RPMI7951 (cell line): ENCODE measurements around the gene TPBG. TPM values are rescaled to one million over a fixed set of nuclear protein-coding genes. Genes with fewer than 3 reads are reported as not detected.
A peak's percentile ranks its signal among the peaks of the same experiment; 100 is the strongest.

Experiments
- DNase-seq: peaks from one replicate; pipeline ENCODE4 v3.0.0-alpha.2; 2012; ENCODE audit warnings: low read depth
- total RNA-seq: library from RNA; depleted of rRNA; stranded (reverse); fragments of >200 nt; shearing (Covaris generic); gene quantifications from 2 replicates; pipeline ENCODE4 v1.2.3, GENCODE V29; 2014; rRNA removed

Gene TPBG, protein sequence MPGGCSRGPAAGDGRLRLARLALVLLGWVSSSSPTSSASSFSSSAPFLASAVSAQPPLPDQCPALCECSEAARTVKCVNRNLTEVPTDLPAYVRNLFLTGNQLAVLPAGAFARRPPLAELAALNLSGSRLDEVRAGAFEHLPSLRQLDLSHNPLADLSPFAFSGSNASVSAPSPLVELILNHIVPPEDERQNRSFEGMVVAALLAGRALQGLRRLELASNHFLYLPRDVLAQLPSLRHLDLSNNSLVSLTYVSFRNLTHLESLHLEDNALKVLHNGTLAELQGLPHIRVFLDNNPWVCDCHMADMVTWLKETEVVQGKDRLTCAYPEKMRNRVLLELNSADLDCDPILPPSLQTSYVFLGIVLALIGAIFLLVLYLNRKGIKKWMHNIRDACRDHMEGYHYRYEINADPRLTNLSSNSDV
- 65.2 and 68.2 TPM in 2 replicates for total RNA-seq

- peak; percentile 72 for DNase-seq
Observed at GRCh38 chr6:82363428-82364086, at the start of gene TPBG. Gene TPBG (plus strand): TSS chr6:82363817. CDS start chr6:82364962, 1,145 bp downstream.

- no peak for DNase-seq
Observed at GRCh38 chr6:82322386-82322785, 41.2 kb upstream of the TPBG start.

GRCh38 chr6:82329766-82330165 is 33.9 kb upstream of the TPBG start:
- DNase-seq, result no peak

DNA sequence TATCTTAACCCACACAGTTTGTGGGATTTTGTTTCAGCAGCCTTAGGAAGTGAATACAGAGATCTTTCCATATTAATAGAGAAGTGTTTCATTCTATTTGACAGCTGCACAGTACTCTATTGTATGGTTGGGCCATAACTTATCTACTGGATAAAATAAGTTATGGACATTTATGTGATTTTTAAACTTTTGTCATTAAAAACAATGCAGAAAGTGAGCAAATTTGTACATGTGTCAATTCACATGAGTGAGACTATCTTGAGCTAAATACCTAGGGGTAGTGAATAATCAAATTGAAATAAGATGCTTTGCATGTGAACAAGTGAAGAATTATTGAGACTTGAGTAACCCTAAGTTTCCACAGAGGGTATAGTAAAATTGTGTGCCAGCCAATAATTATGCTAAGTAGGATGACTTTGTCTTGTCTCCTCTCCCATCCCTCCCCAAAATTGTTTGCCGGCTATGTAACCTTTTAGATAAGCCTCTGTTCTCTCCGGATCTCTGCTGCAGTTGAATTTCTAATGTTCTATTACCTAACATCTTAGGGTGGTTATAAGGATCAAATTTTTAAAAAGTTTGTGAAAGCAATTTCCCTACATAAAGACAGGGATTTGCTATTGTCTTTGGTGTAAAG is 33.3 kb upstream of the TPBG start:
- DNase-seq, result no peak

DNA sequence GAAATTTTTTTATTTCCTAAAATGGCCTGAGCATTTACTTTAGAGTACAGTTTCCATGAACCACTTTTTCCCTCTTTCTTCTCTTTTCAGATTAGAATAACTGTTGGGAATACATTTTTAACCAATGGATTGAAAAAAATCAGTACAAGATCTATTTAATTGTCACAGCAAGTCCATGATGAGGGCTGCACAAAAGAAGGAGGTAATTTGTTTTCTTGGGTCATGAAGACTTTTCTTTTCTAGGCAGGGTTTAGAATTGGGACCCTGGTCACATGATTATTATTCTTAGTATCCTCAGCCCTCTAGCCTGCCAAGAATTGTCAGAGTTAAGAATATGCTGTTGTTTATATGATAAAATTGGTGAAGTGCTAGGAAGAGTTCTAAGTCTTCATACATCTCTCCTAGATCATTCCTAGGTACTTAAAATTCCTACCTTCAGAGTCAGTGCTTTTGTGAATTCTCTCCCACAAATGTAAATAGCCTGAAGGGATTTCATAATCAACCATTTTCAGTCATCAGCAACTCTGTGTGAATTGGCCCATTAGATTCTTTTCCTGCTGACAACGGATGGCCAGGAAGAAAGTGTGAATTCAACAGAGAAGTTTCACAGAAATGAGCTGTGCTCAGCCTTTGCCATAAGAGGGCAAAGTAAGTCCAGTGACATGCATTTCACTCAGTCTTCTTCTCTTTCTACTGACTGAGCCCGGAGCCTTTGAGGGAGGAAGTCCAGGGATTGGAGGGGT is 32.4 kb upstream of the TPBG start:
- peak; percentile 67 for DNase-seq

- no peak for DNase-seq
Observed at GRCh38 chr6:82333781-82334180, 29.8 kb upstream of the TPBG start.

DNA sequence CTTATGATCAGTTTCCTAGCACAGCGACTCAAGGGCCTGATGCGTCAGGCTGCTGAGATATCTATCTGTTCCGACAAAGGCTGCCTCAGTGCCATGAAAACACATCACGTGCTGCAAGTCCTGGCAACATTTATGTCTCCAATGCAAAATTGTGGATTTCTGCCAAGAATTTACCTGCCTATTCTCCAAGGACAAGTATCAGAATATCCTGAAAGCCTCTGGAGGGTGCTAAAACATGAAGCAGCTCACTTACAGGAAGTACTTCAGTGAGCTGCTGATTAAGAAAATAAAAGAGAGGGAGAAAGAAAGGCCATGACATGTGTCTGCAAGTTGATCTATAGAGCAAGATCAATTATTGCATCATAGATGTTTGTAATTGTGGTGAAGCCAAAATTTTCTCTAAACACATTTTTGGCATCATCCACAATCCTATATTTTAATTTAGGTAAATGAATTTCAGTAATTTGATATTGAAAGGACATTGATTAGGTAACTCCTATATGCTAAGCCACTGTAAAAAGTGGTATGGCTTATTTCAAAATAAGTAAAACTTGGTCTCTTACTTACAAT is 25.8 kb upstream of the TPBG start:
- DNase-seq, result no peak

GRCh38 chr6:82348130-82348529 is 15.5 kb upstream of the TPBG start:
- DNase-seq, result peak; percentile 85

- no peak for DNase-seq
Observed at GRCh38 chr6:82353848-82354247, 9.8 kb upstream of the TPBG start.

- no peak for DNase-seq
Observed at GRCh38 chr6:82360552-82360951, 3.1 kb upstream of the TPBG start.

DNA sequence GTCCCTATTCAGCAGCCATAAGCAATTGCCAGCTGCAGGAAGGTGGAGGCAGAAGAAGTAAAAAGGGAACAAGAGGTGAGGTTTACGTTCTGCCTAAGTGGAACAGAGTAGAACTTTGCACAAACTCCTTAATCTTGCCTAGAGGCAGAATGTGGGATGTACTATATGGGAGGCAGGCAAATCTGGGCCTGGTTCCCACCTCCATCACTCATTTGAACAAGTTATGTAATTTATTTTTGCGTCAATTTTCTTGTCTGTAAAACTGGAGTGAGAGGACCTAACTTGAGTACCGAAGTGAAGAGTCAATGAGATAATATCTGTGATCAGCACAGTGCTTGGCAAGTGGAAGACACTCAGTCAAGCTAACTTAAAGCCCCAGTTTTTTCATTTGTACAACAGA is 2.0 kb upstream of the TPBG start:
- DNase-seq, result no peak

- DNase-seq, result no peak
Observed at GRCh38 chr6:82362144-82362543, 1.5 kb upstream of the TPBG start.

DNA sequence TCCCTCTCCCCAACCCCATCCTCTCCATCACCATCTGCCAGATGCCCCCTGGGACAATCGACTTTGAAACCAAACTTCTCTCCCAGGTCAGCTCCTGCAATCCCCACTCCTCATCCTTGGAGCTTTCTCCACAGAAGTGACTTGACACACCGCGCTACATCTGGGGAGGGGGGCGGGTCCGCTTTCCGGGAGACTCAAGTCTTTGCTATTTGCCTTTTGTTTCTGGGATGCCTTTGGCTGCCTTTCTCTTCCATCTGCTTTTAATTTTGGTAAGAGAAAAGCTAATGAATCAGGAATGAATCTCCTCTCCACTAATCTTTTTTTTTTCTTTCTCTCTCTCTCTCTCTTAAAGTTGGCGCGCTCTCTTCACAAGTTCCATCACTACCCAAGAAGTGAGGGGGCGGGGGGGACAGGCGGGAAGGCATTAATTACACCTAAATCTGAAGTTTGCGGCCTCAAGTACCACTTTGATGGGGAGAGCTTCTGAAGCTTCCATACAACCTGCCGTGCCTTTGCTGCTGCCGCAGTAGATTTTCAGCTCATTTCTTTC is 664 bp upstream of the TPBG start:
- DNase-seq, result peak; percentile 90

DNA sequence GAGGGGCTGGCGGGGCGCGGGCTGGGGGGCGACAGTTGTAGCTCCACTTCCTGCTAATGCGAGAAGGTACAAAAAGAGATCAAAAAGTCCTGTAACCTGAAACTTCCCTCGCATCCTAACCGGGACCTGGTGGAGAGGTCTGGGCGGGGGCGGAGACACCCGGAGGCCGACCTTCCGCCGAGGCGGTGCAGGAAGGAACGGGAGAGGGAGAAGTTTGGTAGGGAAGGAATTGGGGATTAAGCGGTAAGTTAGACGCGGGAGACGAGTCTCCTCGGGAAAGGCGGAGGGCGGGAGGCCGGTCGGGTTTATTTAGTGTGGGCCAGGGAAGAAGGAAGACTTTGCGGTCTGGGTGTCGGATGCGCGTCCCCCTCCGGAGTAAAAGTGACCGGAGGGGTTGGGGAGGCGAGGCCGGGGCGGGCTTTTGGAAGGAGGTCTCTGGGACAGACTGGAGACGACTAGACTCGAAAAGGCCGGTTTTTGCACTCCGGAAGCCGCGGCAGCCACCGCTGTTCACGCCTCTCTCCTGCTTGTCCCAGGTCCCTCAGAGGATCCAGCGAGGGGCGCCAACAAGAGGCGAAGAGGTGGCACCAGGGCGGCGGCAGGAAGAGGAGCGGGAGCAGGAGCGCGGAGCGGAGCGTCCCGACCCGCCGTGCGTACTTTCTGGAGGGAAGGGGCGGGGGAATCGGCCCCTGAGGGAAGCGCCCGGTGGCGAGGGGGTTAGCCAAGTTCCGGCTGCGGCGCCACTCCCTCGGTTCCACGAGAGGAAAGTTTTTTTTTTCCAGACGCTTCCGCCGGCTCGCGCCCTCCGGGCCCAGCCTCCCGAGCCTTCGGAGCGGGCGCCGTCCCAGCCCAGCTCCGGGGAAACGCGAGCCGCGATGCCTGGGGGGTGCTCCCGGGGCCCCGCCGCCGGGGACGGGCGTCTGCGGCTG is 734 bp downstream of the TPBG start:
- DNase-seq, result peak; percentile 82

GRCh38 chr6:82365016-82365795 is 1.6 kb downstream of the TPBG start:
- DNase-seq, result no peak

- no peak for DNase-seq
Observed at GRCh38 chr6:82367704-82368103, 4.1 kb downstream of the TPBG start.

DNA sequence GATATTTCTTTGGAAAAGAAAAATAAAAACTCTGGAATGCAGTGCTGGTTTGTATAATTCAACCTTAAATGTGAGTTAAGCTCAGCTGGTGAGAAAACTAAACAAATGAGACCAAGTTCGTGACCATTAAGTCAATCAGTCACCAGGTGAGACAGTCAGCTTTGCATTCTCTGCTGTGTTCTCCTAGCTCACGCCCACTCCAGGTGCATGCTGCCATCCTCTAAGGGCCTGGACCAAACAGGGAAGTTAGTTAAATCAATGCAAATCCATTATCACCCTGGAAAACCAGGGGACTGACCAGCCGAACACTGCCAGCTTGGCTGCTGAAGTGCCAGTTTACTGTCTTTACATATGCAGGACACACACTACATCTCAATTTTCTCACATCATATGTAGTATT is 7.2 kb downstream of the TPBG start:
- no peak for DNase-seq

DNA sequence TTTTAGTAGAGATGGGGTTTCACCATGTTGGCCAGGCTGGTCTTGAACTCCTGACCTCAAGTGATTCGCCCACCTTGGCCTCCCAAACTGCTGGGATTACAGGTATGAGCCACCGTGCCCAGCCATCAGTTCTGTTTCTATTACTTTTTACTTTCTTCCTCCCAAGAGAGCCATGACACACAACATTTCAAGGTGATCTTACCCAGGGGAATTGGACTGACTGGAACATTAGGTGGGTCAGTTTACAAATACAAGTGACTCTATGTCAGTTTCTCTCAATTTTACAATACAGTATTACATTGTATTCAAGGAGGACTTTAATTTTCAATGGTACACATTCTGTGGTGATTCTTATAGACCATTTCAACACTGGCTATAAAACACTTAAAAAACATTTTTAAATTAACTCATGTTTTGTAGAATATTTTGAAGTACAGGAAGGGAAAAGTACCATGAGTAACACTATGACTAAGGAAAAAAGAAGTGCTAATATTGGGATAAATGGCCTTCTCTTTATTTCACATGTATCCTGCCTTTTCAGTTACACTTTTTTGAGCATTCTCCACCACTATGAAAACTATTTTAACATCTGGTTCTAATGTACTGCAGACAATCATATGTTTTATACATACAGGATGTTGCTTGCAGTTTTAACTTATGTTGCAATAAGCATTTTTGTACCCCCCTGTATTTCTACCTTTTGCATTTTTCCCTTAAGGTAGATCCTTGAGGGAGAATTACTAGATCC is 8.4 kb downstream of the TPBG start:
- peak; percentile 19 for DNase-seq

- no peak for DNase-seq
Observed at GRCh38 chr6:82372656-82373055, 9.0 kb downstream of the TPBG start.
